Small intestine (tissue), 7 donors: ENCODE measurements around the gene CCT5. TPM values are rescaled to one million over a fixed set of nuclear protein-coding genes. Genes with fewer than 3 reads are reported as not detected.

Experiments used
- DNase-seq, 2 donors: peaks; one replicate each; pipeline versions ENCODE4 v3.0.0 to v3.0.0-alpha.2; 2013
- FAIRE-seq: peaks from 2 replicates; lab custom pipeline; 2012; peaks lifted over from hg19 to GRCh38; lab: Jason Lieb, UNC
- H3K27ac ChIP-seq, 3 donors: one replicate each; pipeline ENCODE4 v1.5.1; 2013; ENCODE audit warnings: low read length in 2 of 3, mild to moderate bottlenecking in 2 of 3, control low read depth in 1 of 3, inconsistent platforms in 1 of 3, low read depth in 1 of 3, moderate library complexity in 1 of 3
- H3K27me3 ChIP-seq, 3 donors: one replicate each; pipeline ENCODE4 v1.6.1; 2013; ENCODE audit warnings: low read length in 3 of 3, inconsistent platforms in 1 of 3; ENCODE audit not compliant: control insufficient read depth in 3 of 3, insufficient read depth in 3 of 3
- H3K36me3 ChIP-seq, 3 donors: one replicate each; pipeline ENCODE4 v1.6.1; 2013; ENCODE audit warnings: low read length in 3 of 3, inconsistent platforms in 1 of 3, low read depth in 1 of 3, mild to moderate bottlenecking in 1 of 3, moderate library complexity in 1 of 3; ENCODE audit not compliant: control insufficient read depth in 3 of 3, insufficient read depth in 2 of 3
- H3K4me1 ChIP-seq, 3 donors: one replicate each; pipeline ENCODE4 v1.6.1; 2013; ENCODE audit warnings: low read length in 2 of 3, inconsistent platforms in 1 of 3, low read depth in 1 of 3, mild to moderate bottlenecking in 1 of 3, moderate library complexity in 1 of 3; ENCODE audit not compliant: control insufficient read depth in 3 of 3, insufficient read depth in 2 of 3
- H3K4me3 ChIP-seq, 3 donors: one replicate each; pipeline ENCODE4 v1.5.1; 2013; ENCODE audit warnings: low read length in 3 of 3, control low read depth in 1 of 3, inconsistent platforms in 1 of 3, low read depth in 1 of 3, mild to moderate bottlenecking in 1 of 3, moderate library complexity in 1 of 3
- H3K9me3 ChIP-seq, 2 donors: one replicate each; pipeline ENCODE4 v1.6.1; 2013; ENCODE audit warnings: low read depth in 1 of 2, low read length in 1 of 2; ENCODE audit not compliant: control insufficient read depth in 2 of 2, insufficient read depth in 1 of 2
- WGBS, 3 donors: extraction: QIAGEN DNeasy Blood & Tissue Kit; methylation state at CpG; one replicate each; pipeline ENCODE4 v1.1.7; 2013; 5-methylcytosine and 5-hydroxymethylcytosine counted together
- polyA plus RNA-seq, 4 donors: library from polyadenylated mRNA; stranded (reverse) in 3 of 4; unstranded in 1 of 4; fragments of 200-250 nt in 3 of 4; fragments of 120-200 nt in 1 of 4; gene quantifications; one replicate each; pipeline versions ENCODE4 v1.2.1 to v1.2.3, GENCODE V29; 2013
- donor health status: healthy with polysubstance abuse.
- donor health status: control.
- donor health status: control.
- donor health status: Bipolar disorder and iron deficiency.
- donor health status: healthy.

CCT5 gene
- polyA plus RNA-seq, 4 donors = 101 to 226 (median 151) TPM

DNA sequence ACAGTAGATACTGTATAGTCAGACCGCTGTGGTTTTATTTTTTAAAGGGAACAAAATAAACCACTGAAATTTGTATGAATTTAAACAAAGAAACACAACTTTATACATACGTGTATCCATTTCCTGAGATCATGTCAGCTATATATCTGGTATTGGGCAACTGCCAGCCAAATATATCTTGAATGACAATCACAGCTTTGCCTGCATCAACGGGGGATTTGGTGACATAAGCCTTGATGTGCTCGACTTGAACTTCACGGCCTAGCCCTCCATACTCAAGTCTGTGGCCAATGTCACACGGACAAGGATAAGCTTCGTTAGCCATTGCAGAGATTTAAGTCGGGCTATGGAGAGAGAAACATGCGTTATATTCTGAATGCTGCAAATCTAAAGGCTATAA, 40.4 kb downstream of the CCT5 start:
- H3K27me3 ChIP-seq = no peaks in the 10 kb centered on the region
- H3K27ac ChIP-seq = peak overlapping the region in 1 of 3 donors; percentile 92
- 89 to 90% (median 89%) methylated on average over 9 of the region's 9 CpGs for WGBS, 3 donors
- peaks cover 0 to 16% (median 2%) of the 10 kb centered on the region in 3 donors for H3K4me1 ChIP-seq
- no peak overlapping the region for H3K4me3 ChIP-seq
- FAIRE-seq (no peak), DNase-seq (no peak)
- H3K9me3 ChIP-seq = peaks cover 0 to 2% of the 10 kb centered on the region in 2 donors
- peaks cover 2 to 43% (median 4%) of the 10 kb centered on the region in 3 donors for H3K36me3 ChIP-seq

DNA sequence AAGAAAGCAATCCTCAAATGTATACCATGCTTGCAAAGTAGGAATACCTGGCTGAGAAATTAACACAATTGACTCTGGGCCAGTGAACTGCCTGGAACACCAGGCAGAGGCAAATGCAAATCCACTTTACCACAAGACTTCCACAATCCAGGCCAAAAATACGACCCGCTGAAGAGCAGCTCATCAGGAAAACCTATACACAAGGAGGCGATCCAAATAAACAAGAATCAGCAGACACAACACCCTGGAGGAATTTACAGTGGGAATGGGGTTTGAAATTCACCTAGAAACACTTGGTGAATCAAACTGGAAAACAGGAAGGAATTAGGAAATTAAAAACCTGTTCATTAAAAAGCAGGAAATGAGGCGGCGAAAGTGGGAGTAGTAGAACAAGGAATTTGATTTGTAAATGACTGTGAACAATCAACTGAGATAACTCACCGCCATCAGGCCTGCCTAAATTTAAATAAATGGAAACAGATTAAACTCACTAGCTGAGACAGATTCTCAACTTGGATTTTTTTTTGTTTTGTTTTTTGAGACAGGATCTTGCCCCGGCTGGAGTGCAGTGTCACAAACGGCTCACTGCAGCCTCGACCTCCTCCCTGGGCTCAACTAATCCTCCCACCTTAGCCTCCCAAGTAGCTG, 41.7 kb downstream of the CCT5 start:
- no peak for FAIRE-seq
- H3K36me3 ChIP-seq = peaks cover 2 to 44% (median 4%) of the 10 kb centered on the region in 3 donors
- 69 to 73% (median 71%) methylated on average over 9 of the region's 9 CpGs for WGBS, 3 donors
- H3K4me3 ChIP-seq = no peak overlapping the region
- no peak overlapping the region for H3K27ac ChIP-seq
- H3K9me3 ChIP-seq = peaks cover 0 to 8% of the 10 kb centered on the region in 2 donors
- H3K27me3 ChIP-seq = no peaks in the 10 kb centered on the region
- DNase-seq = no peak
- peaks cover 0 to 16% (median 2%) of the 10 kb centered on the region in 3 donors for H3K4me1 ChIP-seq

DNA sequence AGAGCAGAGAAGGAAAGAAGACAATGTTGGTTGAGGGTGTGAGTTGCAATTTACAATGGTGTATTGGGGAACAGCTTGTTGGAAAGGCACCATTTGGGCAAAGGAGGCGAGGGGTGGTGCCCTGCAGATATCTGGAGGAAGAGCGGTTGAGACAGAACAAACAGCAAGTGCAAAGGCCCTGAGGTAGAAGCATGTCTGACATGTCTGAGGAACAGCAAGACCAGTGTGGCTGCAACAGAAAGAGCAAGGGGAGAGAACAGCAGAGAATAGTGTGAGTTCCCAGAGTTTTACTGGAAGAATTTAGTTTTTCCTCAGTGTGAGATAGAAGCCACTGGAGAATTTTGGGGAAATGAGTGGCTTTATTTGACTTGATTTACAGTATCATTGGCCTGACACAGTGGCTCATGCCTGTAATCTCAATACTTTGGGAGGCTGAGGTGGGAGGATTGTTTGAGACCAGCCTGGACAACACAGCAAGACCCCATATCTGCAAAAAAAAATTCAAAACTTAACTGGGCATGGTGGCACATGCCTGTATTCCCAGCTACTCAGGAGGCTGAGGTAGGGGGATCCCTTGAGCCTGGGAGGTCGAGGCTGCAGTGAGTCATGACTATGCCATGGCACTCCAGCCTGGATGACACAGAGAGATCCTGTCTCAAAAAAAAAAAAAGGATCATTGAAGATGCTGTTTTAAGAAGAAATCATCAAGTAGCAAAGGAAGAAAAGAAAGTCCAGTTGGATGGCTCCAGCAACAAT, 44.0 kb downstream of the CCT5 start:
- 89 to 93% (median 93%) methylated on average over 3 of the region's 3 CpGs for WGBS, 3 donors
- FAIRE-seq (no peak), DNase-seq (no peak)
- peaks cover 0 to 10% (median 2%) of the 10 kb centered on the region in 3 donors for H3K4me1 ChIP-seq
- H3K4me3 ChIP-seq = no peak overlapping the region
- H3K27ac ChIP-seq = no peak overlapping the region
- H3K9me3 ChIP-seq = peaks cover 0 to 8% of the 10 kb centered on the region in 2 donors
- no peaks in the 10 kb centered on the region for H3K27me3 ChIP-seq
- peaks cover 0 to 33% (median 2%) of the 10 kb centered on the region in 3 donors for H3K36me3 ChIP-seq

DNA sequence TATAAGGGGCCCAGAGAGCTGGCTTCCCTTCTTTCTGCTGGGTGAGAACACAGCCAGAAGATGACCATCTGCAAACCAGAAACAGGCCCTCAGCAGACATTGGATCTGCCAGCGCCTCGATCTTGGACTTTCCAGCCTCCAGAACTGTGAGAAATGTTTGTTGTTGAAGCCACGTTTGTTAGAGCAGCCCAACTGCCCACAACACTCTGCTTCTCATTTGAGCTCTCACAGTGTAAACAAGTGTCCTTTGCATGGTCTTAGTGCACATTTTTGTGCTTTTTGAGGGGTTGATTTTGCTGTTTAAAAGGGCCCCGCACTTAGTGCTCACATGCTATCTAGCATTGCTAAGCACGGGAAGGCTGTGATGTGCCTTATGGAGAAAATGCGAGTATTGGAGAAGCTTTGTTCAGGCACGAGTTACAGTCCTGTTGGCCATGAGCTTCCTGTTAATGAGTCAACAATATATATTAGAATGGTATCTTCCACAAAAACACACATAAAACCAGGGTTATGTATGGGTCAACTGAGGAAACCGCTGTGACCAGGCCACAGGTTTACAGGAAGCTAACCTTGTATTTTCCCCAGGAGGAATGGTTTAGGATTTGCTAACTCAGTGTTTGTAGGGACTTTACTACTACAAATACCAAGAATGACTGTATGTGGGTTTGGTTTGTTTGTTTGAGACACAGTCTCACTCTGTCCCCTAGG, 45.7 kb downstream of the CCT5 start:
- 80 to 90% (median 90%) methylated on average over 8 of the region's 8 CpGs for WGBS, 3 donors
- Histone ChIP-seq H3K4me1 (peaks cover 0 to 4% (median 0%) of the 10 kb centered on the region in 3 donors), H3K27me3 (no peaks in the 10 kb centered on the region), H3K4me3 (no peak overlapping the region), H3K9me3 (peaks cover 0 to 13% of the 10 kb centered on the region in 2 donors), H3K36me3 (peaks cover 0 to 33% (median 2%) of the 10 kb centered on the region in 3 donors), H3K27ac (no peak overlapping the region)
- DNase-seq (no peak), FAIRE-seq (no peak)

DNA sequence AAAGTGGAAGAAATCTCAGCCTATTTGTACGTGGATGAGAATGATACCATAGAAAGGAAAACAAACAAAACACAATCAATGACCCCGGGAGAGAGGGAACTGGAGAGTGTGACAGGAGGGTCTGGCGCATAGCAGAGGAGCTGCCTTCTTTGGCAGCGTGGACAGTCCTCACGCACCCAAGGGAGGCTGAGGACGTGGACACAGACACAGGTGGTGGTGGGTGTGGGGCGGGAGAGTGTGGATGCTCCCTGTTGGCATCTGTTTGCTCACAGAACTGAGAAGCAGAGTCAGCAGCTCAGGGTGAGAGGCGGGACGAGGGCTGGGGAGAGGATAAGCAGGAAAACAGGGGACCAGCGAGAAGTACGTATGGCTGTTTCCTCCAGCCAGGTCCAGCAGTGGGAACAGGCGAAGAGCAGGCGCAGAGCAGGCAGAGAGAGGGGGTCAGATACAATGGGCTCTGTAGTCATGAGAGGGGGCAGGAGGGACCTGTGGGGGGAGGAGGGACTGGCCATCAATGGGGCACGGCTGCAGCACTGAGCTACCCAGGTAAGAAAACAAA, 47.6 kb downstream of the CCT5 start:
- Histone ChIP-seq H3K36me3 (peaks cover 0 to 29% (median 2%) of the 10 kb centered on the region in 3 donors), H3K27ac (no peak overlapping the region), H3K4me3 (no peak overlapping the region), H3K9me3 (peaks cover 0 to 13% of the 10 kb centered on the region in 2 donors), H3K4me1 (peaks cover under 1 to 16% (median 9%) of the 10 kb centered on the region in 3 donors), H3K27me3 (no peaks in the 10 kb centered on the region)
- no peak for DNase-seq
- FAIRE-seq = no peak
- 87 to 92% (median 90%) methylated on average over 14 of the region's 14 CpGs for WGBS, 3 donors

DNA sequence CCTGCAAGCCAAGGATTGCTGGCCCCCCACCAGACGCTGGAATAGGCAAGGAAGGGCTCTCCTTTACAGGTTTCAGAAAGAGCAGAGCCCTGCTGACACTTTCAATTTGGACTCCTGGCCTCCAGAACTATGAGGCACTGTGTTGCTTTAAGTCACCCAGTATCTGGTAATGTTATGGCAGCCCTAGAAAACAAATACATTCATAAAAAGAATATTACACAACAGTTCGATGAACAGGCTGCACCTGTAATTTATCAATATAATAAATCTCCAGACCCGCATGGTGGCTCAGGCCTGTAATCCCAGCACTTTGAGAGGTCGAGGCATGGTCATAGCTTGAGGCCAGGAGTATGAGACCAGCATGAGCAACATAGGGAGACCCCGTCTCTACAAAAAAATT, 50.2 kb downstream of the CCT5 start:
- Histone ChIP-seq H3K4me3 (no peak overlapping the region), H3K27me3 (no peaks in the 10 kb centered on the region), H3K27ac (peak overlapping the region in 2 of 3 donors; percentile 32 to 74), H3K36me3 (peaks cover 0 to 29% (median 2%) of the 10 kb centered on the region in 3 donors), H3K9me3 (peaks cover 0 to 13% of the 10 kb centered on the region in 2 donors), H3K4me1 (peaks cover 2 to 29% (median 19%) of the 10 kb centered on the region in 3 donors)
- 42 to 79% (median 56%) methylated on average over 5 of the region's 5 CpGs for WGBS, 3 donors
- FAIRE-seq (no peak), DNase-seq (peak in 1 of 2 donors; percentile 85)

DNA sequence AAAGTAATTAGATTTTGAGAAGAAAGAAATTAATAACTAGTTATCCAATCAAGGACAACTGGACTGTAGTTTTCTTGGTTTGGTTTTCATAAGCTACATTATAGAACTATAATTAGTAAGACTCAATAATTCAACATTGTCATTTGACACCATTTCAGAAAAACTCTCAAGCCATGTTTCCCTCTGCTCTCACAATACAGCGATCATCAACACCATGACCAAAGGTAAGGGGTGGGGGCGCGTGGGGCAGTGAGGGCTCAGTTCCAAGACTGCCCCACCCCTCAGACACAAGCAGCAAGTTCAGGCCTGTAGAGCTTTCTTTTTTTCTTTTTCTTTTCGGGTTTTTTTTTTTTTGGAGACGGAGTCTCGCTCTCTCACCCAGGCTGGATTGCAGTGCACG, 51.2 kb downstream of the CCT5 start:
- peaks cover 0 to 7% of the 10 kb centered on the region in 2 donors for H3K9me3 ChIP-seq
- peaks cover 0 to 28% (median 0%) of the 10 kb centered on the region in 3 donors for H3K36me3 ChIP-seq
- 14 to 68% (median 40%) methylated on average over 7 of the region's 7 CpGs for WGBS, 3 donors
- peaks cover 2 to 32% (median 19%) of the 10 kb centered on the region in 3 donors for H3K4me1 ChIP-seq
- FAIRE-seq (no peak), DNase-seq (peak; percentile 47 to 83)
- H3K27me3 ChIP-seq = peaks cover 0 to 1% (median 0%) of the 10 kb centered on the region in 3 donors
- no peak overlapping the region for H3K4me3 ChIP-seq
- peak overlapping the region; percentile 81 to 93 (median 89) for H3K27ac ChIP-seq
